Effector memory CD8-positive, alpha-beta T cell (primary cell): ENCODE measurements around the gene GLG1.

Experiments used
- ATAC-seq: fragments of 150-1000 bp; cut with Tn5 transposase; replicated peaks from 2 replicates; pipeline ENCODE4 v1.10.0; 2021; ENCODE audit warnings: mild to moderate bottlenecking, moderate library complexity
- DNase-seq, 3 experiments: peaks; one replicate each; pipeline ENCODE4 v3.0.0; 2021
- H3K27ac Mint-ChIP-seq, 2 donors: one replicate each; pipeline ENCODE4 v1.8.0; 2022; ENCODE audit warnings: mild to moderate bottlenecking in 2 of 2, mixed read lengths in 2 of 2, moderate library complexity in 2 of 2
- H3K27me3 Mint-ChIP-seq, 2 donors: one replicate each; pipeline ENCODE4 v1.8.0; 2022; ENCODE audit warnings: mixed read lengths in 2 of 2
- H3K36me3 Mint-ChIP-seq: one replicate; pipeline ENCODE4 v1.8.0; 2022; ENCODE audit warnings: mild to moderate bottlenecking, moderate library complexity, mixed read lengths; ENCODE audit not compliant: insufficient read depth
- H3K4me1 Mint-ChIP-seq, 2 donors: one replicate each; pipeline ENCODE4 v1.8.0; 2022; ENCODE audit warnings: low read depth in 2 of 2, mixed read lengths in 2 of 2
- H3K4me3 Mint-ChIP-seq, 2 donors: one replicate each; pipeline ENCODE4 v1.8.0; 2022; ENCODE audit warnings: mild to moderate bottlenecking in 2 of 2, mixed read lengths in 2 of 2, moderate library complexity in 2 of 2
- H3K9me3 Mint-ChIP-seq, 2 donors: one replicate each; pipeline ENCODE4 v1.8.0; 2022; ENCODE audit warnings: mixed read lengths in 2 of 2

GLG1 gene

GRCh38 chr16:74492976-74493375, 113.9 kb downstream of the GLG1 start:
- H3K4me1 Mint-ChIP-seq, result peaks cover 0 to 2% of the 10 kb centered on the region in 2 donors
- H3K27ac Mint-ChIP-seq, result no peak overlapping the region
- DNase-seq, result no peak
- no peaks in the 10 kb centered on the region for H3K27me3 Mint-ChIP-seq
- H3K4me3 Mint-ChIP-seq, result no peak overlapping the region
- ATAC-seq, result no peak
- H3K9me3 Mint-ChIP-seq, result no peaks in the 10 kb centered on the region
- H3K36me3 Mint-ChIP-seq, result peaks cover 81% of the 10 kb centered on the region

GRCh38 chr16:74487634-74488495, 119.0 kb downstream of the GLG1 start:
- Mint-ChIP-seq H3K4me1 (no peaks in the 10 kb centered on the region), H3K9me3 (no peaks in the 10 kb centered on the region), H3K4me3 (no peak overlapping the region), H3K27me3 (no peaks in the 10 kb centered on the region), H3K27ac (no peak overlapping the region), H3K36me3 (peaks cover 85% of the 10 kb centered on the region)
- ATAC-seq (no peak), DNase-seq (no peak)

- H3K4me1 Mint-ChIP-seq, result no peaks in the 10 kb centered on the region
- no peak for ATAC-seq
- no peaks in the 10 kb centered on the region for H3K9me3 Mint-ChIP-seq
- peaks cover 74% of the 10 kb centered on the region for H3K36me3 Mint-ChIP-seq
- no peak overlapping the region for H3K4me3 Mint-ChIP-seq
- H3K27ac Mint-ChIP-seq, result peak overlapping the region in 1 of 2 donors; percentile 65
- no peaks in the 10 kb centered on the region for H3K27me3 Mint-ChIP-seq
- no peak for DNase-seq
Observed at GRCh38 chr16:74485916-74486315, 121.0 kb downstream of the GLG1 start.

- no peaks in the 10 kb centered on the region for H3K9me3 Mint-ChIP-seq
- peak overlapping the region in 1 of 2 donors; percentile 77 for H3K27ac Mint-ChIP-seq
- H3K27me3 Mint-ChIP-seq, result no peaks in the 10 kb centered on the region
Observed at GRCh38 chr16:74480150-74481029, 126.5 kb downstream of the GLG1 start.

GRCh38 chr16:74477226-74477625, 129.7 kb downstream of the GLG1 start:
- peak overlapping the region in 1 of 2 donors; percentile 84 for H3K27ac Mint-ChIP-seq
- no peaks in the 10 kb centered on the region for H3K9me3 Mint-ChIP-seq
- H3K36me3 Mint-ChIP-seq, result peaks cover 92% of the 10 kb centered on the region
- no peak overlapping the region for H3K4me3 Mint-ChIP-seq
- no peaks in the 10 kb centered on the region for H3K4me1 Mint-ChIP-seq
- no peaks in the 10 kb centered on the region for H3K27me3 Mint-ChIP-seq
- DNase-seq (no peak), ATAC-seq (no peak)

More at GRCh38 chr16:74480150-74481029, 126.5 kb downstream of the GLG1 start:
- Mint-ChIP-seq H3K36me3 (peaks cover 88% of the 10 kb centered on the region), H3K4me3 (no peak overlapping the region), H3K4me1 (no peaks in the 10 kb centered on the region)
- no peak for ATAC-seq
- no peak for DNase-seq

- Mint-ChIP-seq H3K9me3 (no peaks in the 10 kb centered on the region), H3K27me3 (no peaks in the 10 kb centered on the region), H3K4me1 (no peaks in the 10 kb centered on the region), H3K27ac (no peak overlapping the region), H3K4me3 (no peak overlapping the region), H3K36me3 (peaks cover 100% of the 10 kb centered on the region)
- ATAC-seq, result no peak
- DNase-seq, result no peak
Observed at GRCh38 chr16:74474416-74474815, 132.5 kb downstream of the GLG1 start.

GRCh38 chr16:74472540-74472939, 134.4 kb downstream of the GLG1 start:
- Mint-ChIP-seq H3K4me1 (peaks cover 3 to 4% of the 10 kb centered on the region in 2 donors), H3K9me3 (no peaks in the 10 kb centered on the region), H3K27me3 (no peaks in the 10 kb centered on the region), H3K4me3 (no peak overlapping the region), H3K27ac (peak overlapping the region in 1 of 2 donors; percentile 49), H3K36me3 (peaks cover 98% of the 10 kb centered on the region)
- ATAC-seq (no peak), DNase-seq (no peak)

- peaks cover 98% of the 10 kb centered on the region for H3K36me3 Mint-ChIP-seq
Observed at GRCh38 chr16:74472010-74472409, 134.9 kb downstream of the GLG1 start.

GRCh38 chr16:74469946-74470478, 136.9 kb downstream of the GLG1 start:
- H3K27ac Mint-ChIP-seq, result peak overlapping the region in 1 of 2 donors; percentile 54
- H3K36me3 Mint-ChIP-seq, result peaks cover 89% of the 10 kb centered on the region

More at GRCh38 chr16:74472010-74472409, 134.9 kb downstream of the GLG1 start:
- H3K9me3 Mint-ChIP-seq, result no peaks in the 10 kb centered on the region
- no peaks in the 10 kb centered on the region for H3K27me3 Mint-ChIP-seq
- peaks cover 5 to 9% of the 10 kb centered on the region in 2 donors for H3K4me1 Mint-ChIP-seq
- peak overlapping the region in 1 of 2 donors; percentile 90 for H3K27ac Mint-ChIP-seq
- H3K4me3 Mint-ChIP-seq, result no peak overlapping the region
- ATAC-seq (no peak), DNase-seq (no peak)

GRCh38 chr16:74468807-74469525, 137.9 kb downstream of the GLG1 start:
- Mint-ChIP-seq H3K27me3 (no peaks in the 10 kb centered on the region), H3K4me3 (no peak overlapping the region), H3K9me3 (no peaks in the 10 kb centered on the region), H3K36me3 (peaks cover 89% of the 10 kb centered on the region), H3K4me1 (peaks cover 12 to 17% of the 10 kb centered on the region in 2 donors), H3K27ac (peak overlapping the region in 1 of 2 donors; percentile 64)
- DNase-seq, result no peak
- no peak for ATAC-seq

More at GRCh38 chr16:74469946-74470478, 136.9 kb downstream of the GLG1 start:
- DNase-seq (no peak), ATAC-seq (no peak)
- no peaks in the 10 kb centered on the region for H3K27me3 Mint-ChIP-seq
- H3K4me3 Mint-ChIP-seq, result no peak overlapping the region
- H3K4me1 Mint-ChIP-seq, result peaks cover 12 to 17% of the 10 kb centered on the region in 2 donors
- no peaks in the 10 kb centered on the region for H3K9me3 Mint-ChIP-seq

GRCh38 chr16:74466872-74467271, 140.0 kb downstream of the GLG1 start:
- Mint-ChIP-seq H3K36me3 (peaks cover 86% of the 10 kb centered on the region), H3K4me1 (peaks cover 12 to 17% of the 10 kb centered on the region in 2 donors), H3K4me3 (peak overlapping the region in 1 of 2 donors; percentile 37), H3K27ac (peak overlapping the region; percentile 60 to 61), H3K9me3 (no peaks in the 10 kb centered on the region), H3K27me3 (no peaks in the 10 kb centered on the region)
- ATAC-seq (no peak), DNase-seq (no peak)

GRCh38 chr16:74465851-74466685, 140.8 kb downstream of the GLG1 start:
- no peak for ATAC-seq
- peak overlapping the region in 1 of 2 donors; percentile 37 for H3K4me3 Mint-ChIP-seq
- peaks cover 86% of the 10 kb centered on the region for H3K36me3 Mint-ChIP-seq
- H3K9me3 Mint-ChIP-seq, result no peaks in the 10 kb centered on the region
- no peaks in the 10 kb centered on the region for H3K27me3 Mint-ChIP-seq
- H3K27ac Mint-ChIP-seq, result peak overlapping the region; percentile 60 to 61
- H3K4me1 Mint-ChIP-seq, result peaks cover 12 to 17% of the 10 kb centered on the region in 2 donors
- DNase-seq, result no peak
